Measurements from ENCODE around the gene HOXC11. TPM values are rescaled to one million over a fixed set of nuclear protein-coding genes. Genes with fewer than 3 reads are reported as not detected.

The HOXC11 gene
- total RNA-seq, 1 experiment from 2014 or later: 2.4 TPM

DNA sequence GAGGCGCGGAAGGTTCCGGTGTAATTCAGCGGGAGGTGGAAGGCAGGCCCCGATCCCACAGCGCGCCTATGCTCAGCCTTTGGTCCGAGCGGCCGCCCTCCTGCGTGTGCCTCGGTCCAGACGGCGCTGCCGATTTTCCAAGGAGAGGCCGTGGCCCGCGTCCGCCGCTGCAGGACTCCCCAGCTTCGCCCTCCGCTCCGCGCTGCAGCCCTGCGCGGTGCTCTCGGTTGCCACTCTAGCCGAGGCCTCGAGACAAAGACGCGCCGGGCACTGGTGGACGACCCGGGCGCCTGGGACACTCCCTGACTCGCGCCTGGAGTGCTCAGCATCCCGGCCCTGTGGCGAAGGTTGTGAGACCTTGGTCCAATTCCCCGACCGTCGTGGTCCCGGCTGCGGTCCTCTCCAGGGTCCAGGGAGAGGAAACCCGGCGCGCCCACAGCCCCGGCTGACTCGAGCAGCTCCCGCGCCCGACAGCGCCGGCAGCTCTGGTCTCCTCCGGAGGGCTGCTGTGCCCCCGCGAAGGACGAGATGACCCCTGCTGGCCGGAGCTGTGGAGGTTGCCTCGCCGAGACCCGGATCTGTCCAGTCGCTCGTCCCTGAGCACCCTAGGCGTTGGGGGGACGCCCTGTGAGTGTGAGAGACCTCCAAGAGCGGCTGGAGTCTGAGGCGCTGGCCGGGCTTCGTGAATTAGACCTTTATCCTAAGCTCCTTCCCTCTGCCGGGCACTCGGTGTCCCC lies 11.7 kb upstream of the HOXC11 start:
- no peaks in the 10 kb centered on the region for H3F3A ChIP-seq (ENCODE audit: insufficient read depth, low read depth)
- no peak overlapping the region for H2AFZ ChIP-seq
- no peak for TF ChIP-seq EZH2 (IDR thresholded peaks at IDR 0.05; ENCODE audit: low read depth)
- TF ChIP-seq, protein P1, sequence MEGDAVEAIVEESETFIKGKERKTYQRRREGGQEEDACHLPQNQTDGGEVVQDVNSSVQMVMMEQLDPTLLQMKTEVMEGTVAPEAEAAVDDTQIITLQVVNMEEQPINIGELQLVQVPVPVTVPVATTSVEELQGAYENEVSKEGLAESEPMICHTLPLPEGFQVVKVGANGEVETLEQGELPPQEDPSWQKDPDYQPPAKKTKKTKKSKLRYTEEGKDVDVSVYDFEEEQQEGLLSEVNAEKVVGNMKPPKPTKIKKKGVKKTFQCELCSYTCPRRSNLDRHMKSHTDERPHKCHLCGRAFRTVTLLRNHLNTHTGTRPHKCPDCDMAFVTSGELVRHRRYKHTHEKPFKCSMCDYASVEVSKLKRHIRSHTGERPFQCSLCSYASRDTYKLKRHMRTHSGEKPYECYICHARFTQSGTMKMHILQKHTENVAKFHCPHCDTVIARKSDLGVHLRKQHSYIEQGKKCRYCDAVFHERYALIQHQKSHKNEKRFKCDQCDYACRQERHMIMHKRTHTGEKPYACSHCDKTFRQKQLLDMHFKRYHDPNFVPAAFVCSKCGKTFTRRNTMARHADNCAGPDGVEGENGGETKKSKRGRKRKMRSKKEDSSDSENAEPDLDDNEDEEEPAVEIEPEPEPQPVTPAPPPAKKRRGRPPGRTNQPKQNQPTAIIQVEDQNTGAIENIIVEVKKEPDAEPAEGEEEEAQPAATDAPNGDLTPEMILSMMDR (conservative IDR thresholded peaks at IDR 0.05): no peak
- no peak for DNase-seq
- CTCF ChIA-PET: no interaction called here
- no peak overlapping the region for H3K27ac ChIP-seq
- H3K4me3 ChIP-seq: no peak overlapping the region
- no peaks in the 10 kb centered on the region for H3K9me2 ChIP-seq (ENCODE audit: insufficient read depth)
- H3K36me3 ChIP-seq (ENCODE audit: low read depth): no peaks in the 10 kb centered on the region
- H3K79me2 ChIP-seq (ENCODE audit: low read depth): no peaks in the 10 kb centered on the region
- no TSS peak for BruUV-seq (replicated peaks)
- H3K27me3 ChIP-seq (ENCODE audit: insufficient read depth, low read depth): no peaks in the 10 kb centered on the region
- no peak overlapping the region for H3K4me2 ChIP-seq
- no peaks in the 10 kb centered on the region for H3K9me3 ChIP-seq (ENCODE audit: insufficient read depth, low read depth)
- no peaks in the 10 kb centered on the region; the same call in 1 of the 2 replicates for H4K20me1 ChIP-seq (ENCODE audit: insufficient read depth)
- intact Hi-C loops (cut with micrococcal nuclease; ENCODE audit: unreplicated experiment): no loop called here
- POLR2A ChIA-PET (ENCODE audit: unreplicated experiment): no interaction called here
- no peaks in the 10 kb centered on the region for H3K4me1 ChIP-seq (replicated peaks; ENCODE audit: insufficient read depth)

DNA sequence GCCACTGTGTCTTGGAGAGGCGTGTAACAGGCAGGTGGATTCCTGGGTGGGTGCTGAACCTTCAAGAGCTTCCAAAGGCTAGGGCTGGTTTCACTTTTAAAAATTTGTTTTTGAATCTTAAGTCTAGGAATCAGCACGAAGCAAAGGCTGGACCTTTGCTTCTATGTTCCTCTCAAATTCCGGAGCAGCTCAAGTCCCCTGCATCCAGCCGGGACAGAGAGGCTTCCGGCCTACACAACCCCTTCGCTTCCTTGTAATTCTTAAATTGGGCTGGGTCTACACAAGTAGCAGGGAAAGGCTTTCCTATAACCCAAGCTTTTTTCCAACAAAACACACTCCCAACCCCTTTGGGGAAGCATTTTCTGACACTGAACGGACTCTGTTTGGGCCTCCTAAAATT lies 9.9 kb upstream of the HOXC11 start:
- Histone ChIP-seq H2AFZ (no peak overlapping the region), H3K27ac (no peak overlapping the region), H3K79me2 (ENCODE audit: low read depth) (no peaks in the 10 kb centered on the region), H3K36me3 (ENCODE audit: low read depth) (no peaks in the 10 kb centered on the region), H3K4me2 (no peak overlapping the region), H3K27me3 (ENCODE audit: insufficient read depth, low read depth) (no peaks in the 10 kb centered on the region), H3K4me3 (no peak overlapping the region), H4K20me1 (ENCODE audit: insufficient read depth) (no peaks in the 10 kb centered on the region; the same call in 1 of the 2 replicates), H3K9me2 (ENCODE audit: insufficient read depth) (no peaks in the 10 kb centered on the region), H3F3A (ENCODE audit: insufficient read depth, low read depth) (no peaks in the 10 kb centered on the region), H3K9me3 (ENCODE audit: insufficient read depth, low read depth) (no peaks in the 10 kb centered on the region), H3K4me1 (replicated peaks; ENCODE audit: insufficient read depth) (peaks cover 10% of the 10 kb centered on the region)
- no peak for TF ChIP-seq EZH2 (IDR thresholded peaks at IDR 0.05; ENCODE audit: low read depth)
- TF ChIP-seq, protein P1 (conservative IDR thresholded peaks at IDR 0.05): no peak
- ChIA-PET POLR2A (ENCODE audit: unreplicated experiment) (no interaction called here), CTCF (no interaction called here)
- no TSS peak for BruUV-seq (replicated peaks)
- intact Hi-C loops (cut with micrococcal nuclease; ENCODE audit: unreplicated experiment): no loop called here
- no peak for DNase-seq

DNA sequence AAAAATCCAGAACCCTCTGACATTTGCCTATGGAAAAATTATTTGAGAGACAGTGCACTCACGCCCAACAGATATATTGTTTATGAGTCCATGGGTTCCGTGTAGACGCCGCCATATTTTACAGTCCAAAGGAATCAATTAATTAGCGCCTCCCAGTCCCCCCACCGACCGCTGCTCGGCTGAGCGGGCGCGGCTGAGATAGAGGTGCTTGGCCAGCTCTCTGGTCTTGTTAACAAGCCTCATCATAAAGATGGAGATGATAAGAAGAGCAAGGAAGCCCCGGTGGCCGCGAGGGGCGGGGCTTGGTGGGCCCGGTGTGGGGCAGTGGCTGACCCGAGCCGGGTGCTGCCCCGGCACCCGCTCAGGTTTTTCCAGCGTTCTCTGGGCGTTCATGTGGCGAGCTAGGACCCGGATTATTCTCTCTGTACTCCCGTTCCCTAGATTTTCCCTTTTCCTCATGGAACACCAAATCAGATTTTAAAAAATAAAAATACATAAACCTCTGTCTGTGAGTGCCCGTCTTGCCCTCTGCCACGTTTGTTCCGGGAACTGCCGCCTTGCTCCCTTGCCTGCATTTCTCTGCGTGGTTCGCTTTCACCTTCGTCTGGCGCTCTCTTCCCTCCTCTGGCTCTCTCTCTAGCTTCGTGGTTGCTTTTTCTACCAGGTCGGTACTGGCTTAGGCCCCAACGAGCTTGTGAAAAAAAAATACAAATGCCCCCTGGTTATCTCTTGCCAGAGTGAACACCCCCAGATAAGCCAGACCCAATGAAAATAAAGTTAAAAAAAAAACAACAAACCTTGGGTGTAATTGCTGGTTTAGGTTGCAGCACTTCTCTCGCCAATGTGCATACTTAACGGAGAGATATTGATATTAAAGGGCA lies 9.3 kb upstream of the HOXC11 start:
- DNase-seq: no peak
- Histone ChIP-seq H3F3A (ENCODE audit: insufficient read depth, low read depth) (no peaks in the 10 kb centered on the region), H3K36me3 (ENCODE audit: low read depth) (no peaks in the 10 kb centered on the region), H3K9me3 (ENCODE audit: insufficient read depth, low read depth) (no peaks in the 10 kb centered on the region), H3K4me3 (no peak overlapping the region), H3K4me1 (replicated peaks; ENCODE audit: insufficient read depth) (peaks cover 10% of the 10 kb centered on the region), H3K79me2 (ENCODE audit: low read depth) (no peaks in the 10 kb centered on the region), H3K27ac (no peak overlapping the region), H2AFZ (no peak overlapping the region), H3K9me2 (ENCODE audit: insufficient read depth) (no peaks in the 10 kb centered on the region), H4K20me1 (ENCODE audit: insufficient read depth) (no peaks in the 10 kb centered on the region; the same call in 1 of the 2 replicates), H3K27me3 (ENCODE audit: insufficient read depth, low read depth) (no peaks in the 10 kb centered on the region), H3K4me2 (no peak overlapping the region)
- ChIA-PET POLR2A (ENCODE audit: unreplicated experiment) (no interaction called here), CTCF (no interaction called here)
- TF ChIP-seq EZH2 (IDR thresholded peaks at IDR 0.05; ENCODE audit: low read depth): no peak
- TF ChIP-seq, protein P1 (conservative IDR thresholded peaks at IDR 0.05): no peak
- intact Hi-C loops (cut with micrococcal nuclease; ENCODE audit: unreplicated experiment): no loop called here
- no TSS peak for BruUV-seq (replicated peaks)
